GM10248 (cell line): ENCODE data around the gene MYG1.

Source experiments
- CTCF ChIA-PET: fragments of 300-600 bp; sonication (Branson Sonifier 250); formaldehyde crosslinking; extraction: SDS; loops from one replicate; lab custom pipeline; 2021; ENCODE audit warnings: antibody characterized with exemption; lab: Yijun Ruan, JAX
- POLR2A ChIA-PET: fragments of 350-650 bp; sonication (Branson Sonifier 250); formaldehyde crosslinking; extraction: SDS; loops from one replicate; lab custom pipeline; 2020; ENCODE audit warnings: antibody characterized with exemption; lab: Yijun Ruan, JAX
- DNase-seq: peaks from one replicate; pipeline ENCODE4 v3.0.0; 2012; ENCODE audit errors: extremely low spot score
- CTCF ChIP-seq: IDR thresholded peaks from 2 replicates; pipeline ENCODE4 v1.5.1; 2012; ENCODE audit warnings: mild to moderate bottlenecking, low read depth; ENCODE audit errors: extremely low read depth, missing control alignments, control extremely low read depth

MYG1 gene

DNA sequence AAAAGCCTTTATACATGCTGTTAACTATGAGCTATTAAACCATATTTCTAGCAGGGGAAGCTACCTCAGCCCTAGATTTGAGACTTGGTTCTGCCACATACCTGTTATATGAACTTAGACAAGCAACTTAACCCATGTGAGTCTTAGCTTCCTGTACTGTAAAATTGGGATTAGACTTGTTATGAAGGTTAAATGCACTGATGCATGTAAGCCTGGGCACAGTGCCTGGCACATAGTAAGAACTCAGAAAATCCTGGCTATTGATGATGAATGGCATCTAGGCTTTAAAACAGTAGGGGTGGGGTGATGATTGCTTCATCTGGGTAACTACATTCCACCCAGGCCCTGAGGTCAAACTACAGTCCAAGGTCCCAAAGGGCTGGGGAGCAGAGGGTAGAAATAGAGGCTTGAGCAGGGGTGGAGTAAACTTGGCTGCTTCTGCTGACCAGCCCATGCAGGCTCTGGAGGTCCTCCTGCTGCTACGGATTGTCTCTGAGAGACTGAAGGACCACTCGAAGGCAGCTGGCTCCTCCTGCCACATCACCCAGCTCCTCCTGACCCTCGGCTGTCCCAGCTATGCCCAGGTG, 20.1 kb upstream of the MYG1 start:
- POLR2A ChIA-PET = interaction anchor here (0.6 kb wide), 1 partner anchor 89 kb away, joined by 3 read pairs; no protein-coding TSS in a partner anchor
- DNase-seq = no peak
- TF ChIP-seq CTCF = no peak
- CTCF ChIA-PET = interaction anchor here (1.4 to 25.5 kb wide), 8 partner anchors 8 to 229 kb away, joined by 3 to 383 read pairs (median 9); partner anchors contain the start of genes AAAS, ESPL1 and ITGB7

- TF ChIP-seq CTCF = no peak
- ChIA-PET POLR2A (interaction anchor here (0.6 kb wide), 1 partner anchor 104 kb away, joined by 3 read pairs; no protein-coding TSS in a partner anchor), CTCF (interaction anchor here (1.4 to 25.5 kb wide), 6 partner anchors 8 to 229 kb away, joined by 3 to 383 read pairs (median 16); partner anchors contain the start of genes AAAS, ESPL1 and ITGB7)
- no peak for DNase-seq
Observed at GRCh38 chr12:53279888-53280498, 19.5 kb upstream of the MYG1 start.

- TF ChIP-seq CTCF = no peak
- DNase-seq = no peak
- CTCF ChIA-PET = interaction anchor here (1.0 to 25.5 kb wide), 11 partner anchors 8 to 221 kb away, joined by 3 to 383 read pairs (median 5); partner anchors contain the start of genes AAAS, ESPL1, ITGB7 and MYG1
- POLR2A ChIA-PET = interaction anchor here (1.2 kb wide), 1 partner anchor 72 kb away, joined by 3 read pairs; no protein-coding TSS in a partner anchor
Observed at GRCh38 chr12:53286448-53286847, 13.0 kb upstream of the MYG1 start.

DNA sequence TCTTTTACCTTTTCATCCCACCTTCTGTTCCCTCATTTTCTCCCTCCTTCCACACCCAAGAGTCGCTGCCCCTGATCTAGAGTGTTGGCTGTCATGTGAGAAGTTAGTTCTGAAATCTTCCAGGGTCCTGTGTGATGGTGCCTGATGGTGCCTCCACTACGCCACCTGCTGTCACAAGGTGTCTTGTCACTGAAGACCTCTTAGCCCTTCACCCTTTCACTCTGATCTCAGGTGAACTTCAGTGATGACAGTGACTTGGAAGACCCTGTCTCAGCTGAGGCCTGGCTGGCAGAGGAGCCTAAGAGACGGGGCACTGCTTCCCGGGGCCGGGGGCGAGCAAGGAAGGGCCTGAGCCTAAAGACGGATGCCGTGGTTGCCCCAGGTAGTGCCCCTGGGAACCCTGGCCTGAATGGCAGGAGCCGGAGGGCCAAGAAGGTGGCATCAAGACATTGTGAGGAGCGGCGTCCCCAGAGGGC, 11.7 kb upstream of the MYG1 start:
- ChIA-PET CTCF (interaction anchor here (0.9 to 25.5 kb wide), 20 partner anchors 9 to 222 kb away, joined by 3 to 383 read pairs (median 4); partner anchors contain the start of genes AAAS, ESPL1, ITGB7 and MYG1), POLR2A (no interaction called here)
- DNase-seq = peak; percentile 80
- peak; percentile 68 for TF ChIP-seq CTCF

DNA sequence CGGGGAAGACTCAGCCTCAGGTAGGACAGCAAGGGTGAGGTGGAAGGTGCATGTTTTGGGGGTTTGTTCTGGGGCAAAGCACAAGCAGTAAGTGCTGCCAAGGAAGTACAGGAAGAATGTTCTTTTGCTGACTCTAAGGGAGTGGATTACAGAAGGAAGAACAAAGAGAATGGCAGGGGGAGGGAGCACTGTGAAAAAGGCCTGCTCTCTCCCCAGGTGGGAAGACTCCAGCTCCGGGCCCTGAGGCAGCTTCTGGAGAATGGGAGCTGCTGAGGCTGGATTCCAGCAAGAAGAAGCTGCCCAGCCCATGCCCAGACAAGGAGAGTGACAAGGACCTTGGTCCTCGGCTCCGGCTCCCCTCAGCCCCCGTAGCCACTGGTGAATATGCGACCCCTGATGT, 11.2 kb upstream of the MYG1 start:
- ChIA-PET POLR2A (no interaction called here), CTCF (interaction anchor here (0.8 to 25.5 kb wide), 24 partner anchors 9 to 405 kb away, joined by 3 to 383 read pairs (median 4); partner anchors contain the start of genes AAAS, ESPL1, ITGB7 and MYG1)
- DNase-seq = no peak
- TF ChIP-seq CTCF = no peak

DNA sequence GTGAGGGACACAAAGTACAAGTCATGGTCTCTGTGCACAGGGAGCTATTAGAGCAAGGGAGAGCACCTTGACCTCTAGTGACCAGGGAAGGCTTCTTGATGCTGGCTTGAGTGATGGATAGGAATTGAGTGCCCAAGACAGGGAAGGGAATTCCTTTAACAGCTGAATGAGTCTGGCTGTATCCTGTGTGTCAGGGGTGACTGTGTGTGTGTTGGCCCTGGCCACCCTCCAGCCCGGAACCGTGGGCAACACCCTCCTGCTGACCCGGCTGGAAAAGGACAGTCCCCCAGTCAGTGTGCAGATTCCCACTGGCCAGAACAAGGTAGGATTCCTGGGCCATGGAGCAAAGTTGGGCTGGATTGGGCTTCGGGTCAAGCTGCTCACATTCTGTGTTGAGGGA, 9.6 kb upstream of the MYG1 start:
- ChIA-PET POLR2A (no interaction called here), CTCF (interaction anchor here (1.0 to 25.5 kb wide), 11 partner anchors 8 to 236 kb away, joined by 3 to 383 read pairs (median 7); partner anchors contain the start of genes AAAS, ESPL1 and ITGB7)
- DNase-seq = no peak
- no peak for TF ChIP-seq CTCF
